Measurements from ENCODE around the gene DYSF.

- no peak for TF ChIP-seq POLR2A (IDR thresholded peaks at IDR 0.05; ENCODE audit: low read length)
- TF ChIP-seq GATA1 (IDR thresholded peaks at IDR 0.05; ENCODE audit: low read depth, low read length), result no peak
Measured at GRCh38 chr2:71586471-71586870, 133.1 kb downstream of the DYSF start.
